ENCODE results near the gene ADAMTS14. TPM values are rescaled to one million over a fixed set of nuclear protein-coding genes. Genes with fewer than 3 reads are reported as not detected.

Gene ADAMTS14
- total RNA-seq, 1 donor from 2014 or later: 0.19 TPM

DNA sequence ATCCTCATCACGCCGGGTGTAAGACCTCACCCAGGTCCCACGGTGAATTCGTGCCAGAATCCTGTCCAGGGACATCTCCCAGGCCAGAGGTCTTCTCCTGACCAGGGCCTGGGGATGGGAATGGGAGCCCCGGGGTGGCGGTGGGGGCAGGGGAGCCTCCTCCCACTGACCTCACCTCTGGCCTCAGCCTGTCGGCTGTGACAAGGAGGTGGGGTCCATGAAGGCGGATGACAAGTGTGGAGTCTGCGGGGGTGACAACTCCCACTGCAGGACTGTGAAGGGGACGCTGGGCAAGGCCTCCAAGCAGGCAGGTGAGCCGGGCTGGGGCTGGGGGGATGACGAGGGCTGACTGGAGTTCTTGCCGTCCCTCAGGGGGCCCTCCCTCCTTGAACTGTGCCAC is 71.6 kb downstream of the ADAMTS14 start:
- Mint-ChIP-seq H3K9me3 (no peaks in the 10 kb centered on the region), H3K27me3 (ENCODE audit: low read depth) (no peaks in the 10 kb centered on the region), H3K36me3 (ENCODE audit: low read depth) (no peaks in the 10 kb centered on the region), H3K4me1 (no peaks in the 10 kb centered on the region), H3K4me3 (no peak overlapping the region), H3K27ac (ENCODE audit: unreplicated experiment) (no peak overlapping the region)
- DNase-seq (ENCODE audit: low read depth, low spot score): no peak
- TF ChIP-seq CTCF (conservative IDR thresholded peaks at IDR 0.05): no peak

GRCh38 chr10:70744617-70745143 is 72.4 kb downstream of the ADAMTS14 start:
- no peaks in the 10 kb centered on the region for H3K4me1 Mint-ChIP-seq
- TF ChIP-seq CTCF (conservative IDR thresholded peaks at IDR 0.05): no peak
- no peak overlapping the region for H3K27ac Mint-ChIP-seq (ENCODE audit: unreplicated experiment)
- no peak overlapping the region for H3K4me3 Mint-ChIP-seq
- no peaks in the 10 kb centered on the region for H3K27me3 Mint-ChIP-seq (ENCODE audit: low read depth)
- no peaks in the 10 kb centered on the region for H3K9me3 Mint-ChIP-seq
- H3K36me3 Mint-ChIP-seq (ENCODE audit: low read depth): no peaks in the 10 kb centered on the region
- DNase-seq (ENCODE audit: low read depth, low spot score): no peak

GRCh38 chr10:70745555-70745954 is 73.2 kb downstream of the ADAMTS14 start:
- DNase-seq (ENCODE audit: low read depth, low spot score): no peak
- Mint-ChIP-seq H3K4me3 (no peak overlapping the region), H3K27me3 (ENCODE audit: low read depth) (no peaks in the 10 kb centered on the region), H3K4me1 (no peaks in the 10 kb centered on the region), H3K9me3 (no peaks in the 10 kb centered on the region), H3K27ac (ENCODE audit: unreplicated experiment) (no peak overlapping the region), H3K36me3 (ENCODE audit: low read depth) (no peaks in the 10 kb centered on the region)
- TF ChIP-seq CTCF (conservative IDR thresholded peaks at IDR 0.05): no peak

DNA sequence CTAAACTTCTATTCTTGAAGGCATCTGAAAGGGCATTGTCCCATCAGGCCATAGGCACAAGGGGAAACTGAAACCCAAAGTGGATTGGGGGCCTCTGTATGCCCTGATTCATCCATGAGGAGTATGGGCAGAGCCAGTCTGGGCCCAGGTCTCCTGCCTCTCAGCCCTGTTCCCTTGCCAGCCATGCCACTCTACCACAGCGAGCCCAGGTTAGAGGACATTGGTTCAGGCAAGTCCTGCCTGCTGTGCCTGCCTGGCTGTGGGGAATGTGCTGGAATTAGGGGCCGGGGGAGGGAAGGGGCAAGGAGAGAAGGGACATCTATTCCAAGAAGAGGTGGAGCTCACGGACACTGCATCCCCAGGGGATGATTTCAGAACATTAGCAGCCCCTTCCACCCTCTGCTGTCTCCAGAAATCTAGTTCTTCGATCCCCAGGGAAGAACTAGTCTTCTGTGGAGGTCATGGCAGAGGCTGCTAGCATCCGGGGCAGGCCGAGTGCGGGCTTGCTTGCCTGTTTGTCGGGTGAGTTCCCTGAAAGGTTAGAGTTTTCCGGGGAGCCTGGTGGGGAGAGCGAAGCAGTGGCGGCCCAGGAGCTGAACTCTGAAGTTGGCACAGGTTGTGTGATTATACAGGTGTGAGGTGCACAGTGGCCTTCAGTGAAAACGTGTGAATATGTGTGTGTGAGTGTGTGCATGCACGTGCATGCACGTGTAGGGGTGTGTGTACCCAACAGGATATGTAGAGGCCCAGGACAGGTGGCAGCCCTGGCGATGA is 75.1 kb downstream of the ADAMTS14 start:
- no peak for DNase-seq (ENCODE audit: low read depth, low spot score)
- Mint-ChIP-seq H3K9me3 (no peaks in the 10 kb centered on the region), H3K27me3 (ENCODE audit: low read depth) (no peaks in the 10 kb centered on the region), H3K36me3 (ENCODE audit: low read depth) (no peaks in the 10 kb centered on the region), H3K4me3 (no peak overlapping the region), H3K4me1 (no peaks in the 10 kb centered on the region), H3K27ac (ENCODE audit: unreplicated experiment) (no peak overlapping the region)
- no peak for TF ChIP-seq CTCF (conservative IDR thresholded peaks at IDR 0.05)

- Mint-ChIP-seq H3K9me3 (no peaks in the 10 kb centered on the region), H3K27me3 (ENCODE audit: low read depth) (no peaks in the 10 kb centered on the region), H3K27ac (ENCODE audit: unreplicated experiment) (no peak overlapping the region), H3K4me3 (no peak overlapping the region), H3K36me3 (ENCODE audit: low read depth) (no peaks in the 10 kb centered on the region), H3K4me1 (no peaks in the 10 kb centered on the region)
- no peak for DNase-seq (ENCODE audit: low read depth, low spot score)
- TF ChIP-seq CTCF (conservative IDR thresholded peaks at IDR 0.05): no peak
Observed at GRCh38 chr10:70748305-70748704, 76.0 kb downstream of the ADAMTS14 start.

Data from neural crest cell (in vitro differentiated cells).